Brain microvascular endothelial cell (primary cell): ENCODE results near the gene PTGR1.

Source experiments
- DNase-seq: peaks from one replicate; pipeline ENCODE4 v3.0.0-alpha.2; 2020
- H3K27ac ChIP-seq: fragments of 250-450 bp; sonication (Bioruptor Pico); 2 replicates; pipeline ENCODE4 v1.5.1; 2020; ENCODE audit warnings: mild to moderate bottlenecking, moderate library complexity
- H3K27me3 ChIP-seq: fragments of 250-450 bp; sonication (Bioruptor Pico); replicated peaks from 2 replicates; pipeline ENCODE4 v1.5.1; 2020; ENCODE audit warnings: mild to moderate bottlenecking
- H3K36me3 ChIP-seq: fragments of 250-450 bp; sonication (Bioruptor Pico); replicated peaks from 2 replicates; pipeline ENCODE4 v1.5.1; 2020; ENCODE audit warnings: mild to moderate bottlenecking
- H3K4me3 ChIP-seq: 2 replicates; pipeline ENCODE4 v1.5.1; 2011; ENCODE audit warnings: low read depth, mild to moderate bottlenecking, control low read depth, low read length, moderate library complexity
- CTCF ChIP-seq: IDR thresholded peaks from 2 replicates; pipeline ENCODE4 v1.5.1; 2011; ENCODE audit warnings: low read depth, mild to moderate bottlenecking, moderate library complexity, low read length, control low read depth, inconsistent platforms; ENCODE audit errors: missing control alignments
- in situ Hi-C: cut with HindIII; loops from 2 replicates; pipeline ENCODE4 v1.10.0; 2017; ENCODE audit warnings: low sequenced_read_pairs, low pct_ligation_motif_present

Gene PTGR1

DNA sequence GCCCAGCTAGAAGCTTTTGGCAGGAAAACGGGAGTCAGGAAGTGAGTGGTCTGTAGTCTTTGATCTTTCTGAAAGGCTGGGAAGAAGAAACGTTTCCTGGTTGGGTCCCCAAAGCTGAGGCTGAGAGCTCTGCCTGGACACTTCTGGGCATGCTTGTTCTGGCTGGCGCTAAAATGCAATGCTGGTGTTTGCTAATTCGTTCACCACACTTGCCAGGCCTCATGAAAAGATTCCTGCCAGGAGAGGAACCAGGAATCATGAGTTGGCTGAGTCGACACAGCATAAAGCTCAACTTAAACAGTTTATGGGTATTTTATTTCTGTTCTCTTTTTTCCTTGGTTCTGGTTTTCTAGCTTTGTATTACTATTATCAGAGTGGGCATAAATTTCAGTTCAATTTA, 10.7 kb upstream of the PTGR1 start:
- in situ Hi-C loops, result no loop called here
- H3K27me3 ChIP-seq, result no peaks in the 10 kb centered on the region
- TF ChIP-seq CTCF, result no peak

GRCh38 chr9:111605041-111605559, 5.7 kb upstream of the PTGR1 start:
- no peaks in the 10 kb centered on the region for H3K27me3 ChIP-seq
- no peak overlapping the region for H3K27ac ChIP-seq
- no peaks in the 10 kb centered on the region for H3K36me3 ChIP-seq
- in situ Hi-C loops, result no loop called here
- TF ChIP-seq CTCF, result no peak
- DNase-seq, result no peak
- no peak overlapping the region for H3K4me3 ChIP-seq

More for the DNA sequence above, 10.7 kb upstream of the PTGR1 start:
- DNase-seq, result no peak
- H3K27ac ChIP-seq, result no peak overlapping the region
- H3K4me3 ChIP-seq, result no peak overlapping the region
- no peaks in the 10 kb centered on the region for H3K36me3 ChIP-seq

GRCh38 chr9:111604054-111604615, 4.7 kb upstream of the PTGR1 start:
- no peak for TF ChIP-seq CTCF
- no peak for DNase-seq
- no peaks in the 10 kb centered on the region for H3K27me3 ChIP-seq
- H3K4me3 ChIP-seq, result no peak overlapping the region
- H3K36me3 ChIP-seq, result no peaks in the 10 kb centered on the region
- in situ Hi-C loops, result no loop called here
- H3K27ac ChIP-seq, result no peak overlapping the region

GRCh38 chr9:111603041-111603440, 3.6 kb upstream of the PTGR1 start:
- in situ Hi-C loops, result no loop called here
- Histone ChIP-seq H3K4me3 (no peak overlapping the region), H3K27me3 (no peaks in the 10 kb centered on the region), H3K36me3 (no peaks in the 10 kb centered on the region), H3K27ac (no peak overlapping the region)
- TF ChIP-seq CTCF, result no peak
- DNase-seq, result no peak

DNA sequence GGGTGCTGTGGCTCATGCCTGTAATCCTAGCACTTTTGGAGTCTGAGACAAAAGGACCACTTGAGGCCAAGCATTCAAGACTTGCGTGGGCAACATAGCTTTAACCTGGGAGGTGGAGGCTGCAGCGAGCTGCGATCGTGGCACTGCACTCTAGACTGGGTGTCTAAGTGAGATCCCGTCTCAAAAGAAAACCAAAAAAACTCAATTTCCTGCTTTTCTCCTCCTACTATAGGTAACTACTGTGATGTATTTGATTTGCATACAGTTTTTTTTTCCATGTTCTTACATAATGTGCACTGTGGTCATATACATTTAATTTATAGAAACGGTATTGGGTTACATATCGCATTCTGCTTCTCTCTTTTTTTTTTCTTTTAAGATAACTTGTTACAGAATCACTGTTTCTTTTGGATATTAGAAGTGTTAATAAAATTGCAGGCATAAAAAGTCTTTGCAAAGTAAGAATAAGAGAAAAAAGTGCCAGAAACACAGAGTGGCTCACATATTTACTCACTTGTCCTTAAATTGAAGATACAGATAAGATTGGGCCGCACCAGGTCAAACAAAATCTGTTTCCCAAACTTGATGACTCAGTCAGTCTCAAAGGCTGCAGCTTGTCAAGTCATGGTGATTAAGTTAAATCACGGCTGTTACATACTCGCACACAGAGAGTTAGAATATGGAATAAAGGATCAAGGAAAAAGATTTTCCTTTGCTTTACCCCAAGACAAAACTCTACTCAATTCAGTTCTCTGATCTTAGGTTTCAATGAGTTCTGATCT, 2.0 kb upstream of the PTGR1 start:
- Histone ChIP-seq H3K27ac (peak overlapping the region; percentile 19), H3K36me3 (peaks cover 4% of the 10 kb centered on the region), H3K27me3 (no peaks in the 10 kb centered on the region), H3K4me3 (no peak overlapping the region)
- peak; percentile 45 for DNase-seq
- in situ Hi-C loops, result no loop called here
- TF ChIP-seq CTCF, result no peak
